GM21423 (cell line): ENCODE results near the gene FARSA.
A peak's percentile ranks its signal among the peaks of the same experiment; 100 is the strongest.
"Not testable (repeated sequence)": the region's sequence is repeated elsewhere in the genome, so short reads cannot be mapped to it uniquely, and the experiment has no call there.

ENCODE experiments used
- ATAC-seq: cut with Tn5 transposase; IDR thresholded peaks from one replicate; pipeline ENCODE4 v1.9.1; 2021; ENCODE audit warnings: mild to moderate bottlenecking, moderate library complexity; ENCODE audit not compliant: unreplicated experiment

FARSA gene

GRCh38 chr19:12891553-12892021 is 41.9 kb downstream of the FARSA start:
- ATAC-seq = no peak

- peak; percentile 88 for ATAC-seq
Measured at GRCh38 chr19:12890787-12891552, 42.5 kb downstream of the FARSA start, which contains the start of gene GCDH. TSS of gene GCDH (plus strand) at chr19:12891160. CDS start at chr19:12891305, 145 bp downstream.

- not testable (repeated sequence) for ATAC-seq
Measured at GRCh38 chr19:12890299-12890786, 43.2 kb downstream of the FARSA start.

- no peak for ATAC-seq
Measured at GRCh38 chr19:12888006-12888603, 45.4 kb downstream of the FARSA start.

- ATAC-seq = no peak
Measured at GRCh38 chr19:12886969-12887747, 46.4 kb downstream of the FARSA start, which contains the start of gene KLF1. TSS of gene KLF1 (minus strand) at chr19:12887201. CDS start at chr19:12887140, 61 bp downstream.

- ATAC-seq = no peak
Measured at GRCh38 chr19:12886651-12886968, 46.9 kb downstream of the FARSA start.

GRCh38 chr19:12885749-12886650 is 47.5 kb downstream of the FARSA start:
- ATAC-seq = no peak

GRCh38 chr19:12884926-12885748 is 48.4 kb downstream of the FARSA start:
- no peak for ATAC-seq

- no peak for ATAC-seq
Measured at GRCh38 chr19:12884627-12884925, 48.9 kb downstream of the FARSA start.

- no peak for ATAC-seq
Measured at GRCh38 chr19:12884202-12884601, 49.3 kb downstream of the FARSA start.

- ATAC-seq = no peak
Measured at GRCh38 chr19:12882589-12882988, 50.9 kb downstream of the FARSA start.

- ATAC-seq = peak; percentile 82
Measured at GRCh38 chr19:12881172-12881808, 52.2 kb downstream of the FARSA start, which contains the start of gene DNASE2. TSS of gene DNASE2 (minus strand) at chr19:12881449. CDS start at chr19:12881375, 74 bp downstream.

GRCh38 chr19:12880551-12881171 is 52.9 kb downstream of the FARSA start:
- ATAC-seq = peak; percentile 11

- ATAC-seq = no peak
Measured at GRCh38 chr19:12875086-12875485, 58.4 kb downstream of the FARSA start.

- ATAC-seq = no peak
Measured at GRCh38 chr19:12873891-12874745, 59.4 kb downstream of the FARSA start.

GRCh38 chr19:12872941-12873890 is 60.3 kb downstream of the FARSA start:
- ATAC-seq = no peak
